GM12801 (cell line): ENCODE results near the gene ADTRP.

Source experiments
- CTCF ChIP-seq: IDR thresholded peaks from one replicate; pipeline ENCODE4 v1.5.1; 2011; ENCODE audit warnings: control low read depth; ENCODE audit not compliant: insufficient read length; ENCODE audit errors: extremely low read depth

The ADTRP gene

GRCh38 chr6:11675601-11676000 lies 103.0 kb downstream of the ADTRP start:
- TF ChIP-seq CTCF, result no peak

- no peak for TF ChIP-seq CTCF
Measured at GRCh38 chr6:11672669-11673068, 105.9 kb downstream of the ADTRP start.

- TF ChIP-seq CTCF, result no peak
Measured at GRCh38 chr6:11672256-11672655, 106.3 kb downstream of the ADTRP start.

GRCh38 chr6:11669696-11670095 lies 108.9 kb downstream of the ADTRP start:
- no peak for TF ChIP-seq CTCF

GRCh38 chr6:11668455-11668854 lies 110.1 kb downstream of the ADTRP start:
- no peak for TF ChIP-seq CTCF

GRCh38 chr6:11667876-11668275 lies 110.7 kb downstream of the ADTRP start:
- TF ChIP-seq CTCF, result no peak

DNA sequence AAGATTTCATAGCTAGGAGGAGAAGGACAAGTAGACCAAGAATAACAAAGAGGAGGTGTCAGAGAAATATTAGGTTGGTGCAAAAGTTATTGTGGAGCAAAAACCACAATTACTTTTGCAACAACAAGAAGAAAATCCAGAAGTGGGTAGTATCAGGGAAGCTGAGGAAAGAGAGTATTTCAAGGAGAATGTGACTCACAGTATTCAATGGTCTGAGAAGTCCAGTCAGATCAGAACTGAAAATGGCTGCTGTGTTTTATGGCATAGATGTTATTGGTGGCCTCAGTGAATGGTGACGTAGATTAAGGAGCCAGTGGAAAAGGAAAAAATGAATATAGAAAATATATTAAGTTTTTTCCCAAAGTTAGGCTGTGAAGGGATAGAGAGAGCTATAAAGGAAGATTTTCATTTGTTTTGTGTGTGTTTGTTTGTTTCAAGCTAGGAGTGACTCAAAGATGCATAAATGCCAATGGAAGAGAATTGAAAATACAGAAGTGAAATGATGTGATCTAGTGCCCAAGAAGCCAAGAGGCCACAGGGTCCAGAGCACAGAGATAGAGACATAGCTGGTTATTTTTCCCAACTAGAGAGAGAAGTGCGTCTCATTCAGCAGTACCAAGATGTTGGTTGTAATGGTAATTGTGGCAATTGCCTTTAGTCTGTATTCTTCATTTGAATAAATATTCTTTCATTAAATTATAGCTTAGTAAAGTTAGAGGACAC lies 112.8 kb downstream of the ADTRP start:
- no peak for TF ChIP-seq CTCF
